Measurements from ENCODE around the gene SYCE3. TPM values are rescaled to one million over a fixed set of nuclear protein-coding genes. Genes with fewer than 3 reads are reported as not detected.

The SYCE3 gene, protein sequence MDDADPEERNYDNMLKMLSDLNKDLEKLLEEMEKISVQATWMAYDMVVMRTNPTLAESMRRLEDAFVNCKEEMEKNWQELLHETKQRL
- not detected in 2 replicates for total RNA-seq

DNA sequence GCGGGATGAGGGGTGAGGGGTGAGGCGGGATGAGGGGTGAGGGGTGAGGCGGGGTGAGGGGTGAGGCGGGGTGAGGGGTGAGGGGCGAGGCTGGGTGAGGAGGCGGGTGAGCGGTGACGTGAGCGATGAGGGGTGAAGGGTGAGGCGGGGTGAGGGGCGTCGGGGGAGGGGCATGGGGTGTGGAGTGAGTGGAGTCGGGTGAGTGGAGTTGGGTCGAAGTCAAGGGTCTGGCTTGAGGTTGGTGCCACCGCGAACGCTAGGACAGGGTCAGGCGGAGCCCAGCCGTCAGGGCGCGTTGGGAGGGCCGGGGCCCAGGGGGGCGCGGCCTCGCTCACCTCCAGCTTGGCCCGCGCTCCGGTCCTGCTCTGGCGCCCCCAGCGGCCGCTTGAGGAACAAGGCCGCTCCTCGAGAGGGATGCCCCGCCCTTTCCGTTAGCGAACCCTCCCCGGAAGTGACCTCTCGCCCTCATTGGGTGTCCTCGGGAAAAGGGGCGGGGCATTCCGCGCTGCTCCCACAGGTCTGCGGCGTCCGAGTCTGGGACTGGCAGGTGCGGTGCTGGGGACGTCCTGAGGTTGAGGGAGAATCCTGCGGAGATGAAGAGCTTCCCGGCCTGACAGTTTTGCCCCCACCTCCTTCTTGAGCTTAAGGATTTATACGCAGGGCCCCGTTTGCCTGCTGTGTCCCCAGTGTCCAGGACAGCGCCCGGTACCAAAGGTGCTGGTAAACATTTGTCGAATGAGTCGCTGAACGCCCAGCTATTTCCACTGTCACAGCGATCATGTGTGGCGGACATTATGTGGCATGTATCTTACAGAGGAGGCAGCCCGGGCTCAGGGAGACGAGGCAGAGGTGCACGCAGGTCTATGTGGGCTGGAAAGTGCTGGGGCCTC is at the start of gene SYCE3:
Gene SYCE3 (minus strand): TSS at position 397 of the 890 bp plus-strand sequence. CDS start 6,514 bp downstream, outside the sequence.

DNA sequence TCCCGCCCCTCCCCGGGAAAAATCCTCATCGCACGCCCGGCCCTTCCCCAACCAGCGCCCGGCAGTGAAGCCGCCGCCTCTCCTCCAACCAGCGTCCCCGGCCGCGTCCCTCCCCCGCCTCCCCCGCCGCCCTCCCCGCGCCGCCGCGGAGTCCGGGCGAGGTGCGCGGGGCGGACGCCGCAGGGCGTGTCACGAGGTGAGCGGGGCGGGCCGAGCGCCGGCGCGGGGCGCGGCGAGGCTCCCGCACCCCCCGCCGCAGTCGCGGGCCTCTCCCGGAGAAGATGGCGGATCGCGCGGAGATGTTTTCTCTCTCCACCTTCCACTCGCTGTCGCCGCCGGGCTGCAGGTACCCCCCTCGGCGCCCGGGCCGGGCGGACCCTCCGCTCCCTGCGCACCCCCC is 37.8 kb upstream of the SYCE3 start, which contains the start of gene MAPK8IP2:
Gene MAPK8IP2 (plus strand): TSS at position 256 of the 400 bp plus-strand sequence. CDS start 26 bp downstream, at position 282.

DNA sequence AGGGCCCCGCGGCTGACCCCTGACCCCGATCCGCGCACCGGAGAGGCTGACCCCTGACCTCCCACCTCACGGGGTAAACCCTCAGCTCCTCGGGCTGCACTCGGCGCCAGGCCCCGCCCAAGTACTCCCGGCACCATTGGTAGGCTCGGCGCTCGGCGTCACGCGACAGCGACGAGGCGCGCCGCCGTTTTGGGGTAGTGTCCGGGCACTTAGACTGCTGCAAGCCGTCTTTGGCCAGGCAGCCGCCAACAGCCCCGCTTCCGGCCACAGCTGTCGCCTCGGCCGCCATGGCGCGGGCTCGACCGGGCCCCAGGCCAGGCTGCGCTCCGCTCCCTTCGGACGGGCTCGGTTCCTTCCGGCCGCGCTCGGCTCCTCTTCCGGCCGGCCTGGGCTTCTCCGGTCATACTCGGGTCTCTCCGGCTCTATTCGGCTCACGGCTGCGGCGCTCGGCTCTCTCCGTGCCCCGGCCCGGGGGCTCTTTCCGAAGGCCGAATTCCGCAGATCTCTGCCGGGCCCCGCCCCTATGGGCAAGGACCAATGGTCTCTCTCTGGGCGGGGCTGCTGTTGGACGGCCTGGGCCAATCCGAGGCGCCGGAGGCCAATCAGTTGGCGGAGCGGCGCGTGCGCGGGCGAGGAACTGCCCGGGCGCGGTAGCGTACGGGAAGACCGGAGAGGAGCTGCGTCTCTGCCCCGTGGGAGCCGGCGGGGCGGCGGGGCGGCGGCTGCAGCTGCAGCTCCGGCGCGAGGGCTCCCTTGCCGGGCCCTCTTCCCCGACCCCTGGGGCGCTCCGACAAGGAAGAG is 20.0 kb upstream of the SYCE3 start, which contains the start of gene CHKB:
Gene CHKB (minus strand): TSS at position 357 of the 801 bp plus-strand sequence. CDS start 68 bp downstream, at position 289.

DNA sequence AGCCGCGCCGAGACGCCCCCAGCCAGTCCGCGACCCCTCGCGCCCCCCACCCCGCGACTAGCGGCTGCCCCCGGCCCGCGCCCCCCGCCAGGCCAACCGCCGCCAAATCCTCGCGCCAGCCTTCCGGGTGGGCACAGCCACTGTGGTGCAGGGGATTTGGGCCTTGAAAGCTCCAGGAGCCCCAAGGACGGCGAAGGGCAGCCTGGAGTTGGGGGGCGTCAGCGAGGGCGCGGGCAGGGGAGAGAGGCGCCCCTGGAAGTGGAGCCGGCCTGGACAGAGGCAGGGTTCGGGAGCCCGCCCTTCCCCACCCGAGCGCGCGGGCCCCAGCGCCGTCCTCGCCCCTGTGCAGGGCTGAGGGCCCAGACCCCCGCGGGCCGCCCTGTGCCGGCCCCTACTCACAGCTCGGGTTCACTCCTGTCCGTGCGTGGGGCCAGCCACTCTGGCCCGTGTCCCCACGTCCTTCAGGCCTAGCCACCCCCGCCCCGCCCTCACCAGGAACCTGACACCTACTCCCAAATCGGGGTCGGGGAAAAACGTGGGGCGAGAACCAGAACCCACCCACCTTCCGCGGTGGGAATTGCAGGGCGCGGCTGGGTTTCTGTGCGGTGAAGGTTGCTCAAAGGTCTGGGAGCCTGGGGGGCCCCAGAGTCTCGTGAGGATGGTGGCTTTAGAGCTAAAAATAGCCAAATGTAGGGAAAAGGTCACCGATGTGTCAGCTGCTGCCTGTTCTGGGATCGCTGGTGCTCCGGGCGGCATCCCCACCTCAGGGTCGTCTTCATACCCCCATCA is 15.5 kb upstream of the SYCE3 start, which contains the start of gene CPT1B:
Gene CPT1B (minus strand): TSS at position 441 of the 789 bp plus-strand sequence. CDS start 512 bp downstream, outside the sequence.

GRCh38 chr22:50545522-50546325 is 17.0 kb downstream of the SYCE3 start, which contains the start of gene KLHDC7B:
Gene KLHDC7B, plus strand, starts transcription at chr22:50545899. Its CDS starts 345 bp downstream, at chr22:50546244.

DNA sequence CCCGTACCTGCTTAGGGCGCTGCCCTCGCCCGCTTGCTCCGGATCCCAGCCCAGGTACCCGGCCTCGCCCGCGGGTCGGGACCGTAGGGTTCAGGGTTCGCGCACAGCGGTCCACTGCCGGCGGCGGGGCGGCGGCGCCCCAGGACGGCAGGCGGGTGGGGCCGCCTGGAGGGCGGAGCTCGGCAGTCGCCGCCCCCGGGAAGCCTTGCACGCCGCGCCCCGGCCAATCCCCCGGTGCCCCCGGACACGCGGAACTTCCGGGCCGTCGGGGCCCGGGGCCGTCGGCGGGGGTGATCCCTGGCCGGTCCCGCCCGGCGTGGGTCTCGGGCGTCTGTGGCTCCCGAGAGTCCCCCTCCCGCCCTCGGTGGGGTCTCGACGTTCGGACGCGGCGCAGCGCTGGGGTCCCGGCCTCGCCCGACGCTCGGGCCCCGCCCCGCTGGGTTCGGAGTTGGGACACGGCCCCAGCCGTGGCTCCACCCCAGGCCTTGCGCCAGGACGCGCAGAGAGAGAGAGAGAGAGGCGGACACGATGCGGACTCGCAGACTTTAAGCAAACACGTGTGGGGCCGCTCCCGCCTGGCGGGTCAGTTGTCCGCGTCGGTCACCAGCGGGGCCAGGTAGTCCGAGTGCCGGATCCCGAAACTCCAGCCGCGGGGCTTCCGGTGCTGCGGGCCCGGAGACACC is 32.7 kb downstream of the SYCE3 start, which contains the start of gene TYMP:
Gene TYMP (minus strand): TSS at position 116 of the 683 bp plus-strand sequence. CDS start 303 bp downstream, outside the sequence.

DNA sequence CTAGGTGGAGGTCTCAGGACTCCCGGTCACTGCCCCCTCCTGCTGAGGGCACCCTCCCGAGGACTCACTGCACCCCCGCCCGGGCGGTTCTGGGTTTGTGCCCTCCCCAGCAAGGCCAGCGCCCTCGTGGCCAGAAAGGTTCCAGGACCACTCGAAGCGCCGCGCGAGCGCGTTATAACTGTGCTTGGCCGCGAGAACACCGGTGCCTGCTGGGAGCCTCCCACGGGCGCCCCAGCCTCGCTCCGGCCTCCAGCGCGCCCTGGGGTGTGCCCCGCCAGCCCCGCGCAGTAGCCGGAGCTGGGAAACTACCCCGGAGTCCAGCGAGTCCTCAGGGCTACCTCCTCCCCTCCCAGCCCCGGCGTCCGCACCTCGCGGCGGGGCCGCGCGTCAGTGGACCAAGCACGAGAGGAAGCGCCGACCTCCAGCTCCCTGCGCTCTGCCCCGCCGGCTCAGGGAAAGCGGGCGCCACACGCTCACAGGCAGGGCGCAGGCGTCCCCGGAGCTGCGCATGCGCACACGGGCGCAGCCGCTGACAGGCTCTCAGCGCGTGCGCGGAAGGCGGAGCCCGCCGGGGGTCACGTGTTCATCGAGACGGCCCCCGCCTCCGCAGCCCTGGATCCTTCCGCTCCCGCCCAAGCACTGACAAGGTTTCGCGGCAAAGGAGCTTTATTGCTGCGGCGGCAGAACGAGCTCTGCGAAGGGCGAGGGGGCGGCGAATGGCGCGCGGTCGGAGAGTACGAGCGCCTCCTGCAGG is 37.4 kb downstream of the SYCE3 start, which contains the start of gene SCO2:
Gene SCO2 (minus strand): TSS at position 495 of the 754 bp plus-strand sequence. CDS start 1,187 bp downstream, outside the sequence.

DNA sequence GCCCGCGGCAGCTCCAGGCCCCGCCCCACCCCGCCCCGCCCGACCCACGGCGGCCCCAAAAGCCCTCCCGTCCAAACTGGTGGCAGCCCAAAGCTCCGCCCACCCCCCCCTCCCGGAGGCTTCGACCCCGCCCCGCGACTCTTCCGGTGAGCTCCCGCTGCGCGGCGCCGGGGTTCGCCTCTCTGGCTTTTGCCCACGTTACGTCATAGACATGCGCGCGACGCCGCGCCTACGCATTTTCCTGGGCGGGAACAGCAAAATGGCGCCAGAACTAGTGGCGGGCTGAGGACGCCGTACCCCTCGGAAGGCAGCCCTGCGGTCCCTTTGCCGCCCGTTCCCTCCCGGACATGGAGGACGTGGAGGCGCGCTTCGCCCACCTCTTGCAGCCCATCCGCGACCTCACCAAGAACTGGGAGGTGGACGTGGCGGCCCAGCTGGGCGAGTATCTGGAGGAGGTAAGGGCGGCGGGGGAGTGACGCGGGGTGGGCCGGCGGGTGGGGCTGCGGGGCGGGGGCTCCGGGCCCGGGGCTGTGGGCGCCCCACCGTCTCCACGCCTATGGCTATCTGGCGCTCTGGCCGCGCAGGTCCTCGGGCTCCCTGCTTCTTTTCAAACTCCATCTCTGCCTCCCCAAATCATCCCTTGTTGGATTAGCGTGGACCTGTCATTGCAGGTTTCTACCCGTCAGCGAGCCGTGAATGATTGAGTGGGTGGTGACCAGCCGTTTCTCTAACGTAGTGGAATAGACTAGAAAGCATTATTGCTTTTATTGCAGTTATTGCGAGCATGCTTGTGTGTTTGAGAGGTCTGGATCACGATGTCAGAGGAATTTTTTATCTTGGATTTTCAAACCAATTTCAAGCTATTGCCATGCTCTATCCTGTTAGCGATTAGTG is 54.5 kb downstream of the SYCE3 start, which contains the start of gene NCAPH2:
Gene NCAPH2 (plus strand): TSS at position 234 of the 894 bp plus-strand sequence. CDS start 114 bp downstream, at position 348.

GRCh38 chr22:50507421-50507990 is 55.2 kb downstream of the SYCE3 start, which contains the start of gene LMF2:
Gene LMF2, minus strand, starts transcription at chr22:50507702. Its CDS starts 27 bp downstream, at chr22:50507675.

Other genes starting within 250 kb of the SYCE3 start
- 1.7 and 3.3 TPM in 2 replicates for gene DENND6B, start 235.9 kb downstream of the SYCE3 start, total RNA-seq
- gene PPP6R2, start 219.6 kb downstream of the SYCE3 start, total RNA-seq = 69.4 and 72.3 TPM in 2 replicates
- 110 TPM in 2 replicates for gene SBF1, start 87.9 kb downstream of the SYCE3 start, total RNA-seq
- 2.7 and 13.3 TPM in 2 replicates for gene ADM2, start 81.4 kb downstream of the SYCE3 start, total RNA-seq
- gene MIOX, start 76.1 kb downstream of the SYCE3 start, total RNA-seq = 0.14 TPM in 1 of 2 replicates, not detected in the other
- gene LMF2, start 55.2 kb downstream of the SYCE3 start, total RNA-seq = 60.6 and 130 TPM in 2 replicates
- 24.9 and 75.3 TPM in 2 replicates for gene NCAPH2, start 54.7 kb downstream of the SYCE3 start, total RNA-seq
- 3.7 and 4.9 TPM in 2 replicates for gene SCO2, start 37.3 kb downstream of the SYCE3 start, total RNA-seq
- gene TYMP, start 32.9 kb downstream of the SYCE3 start, total RNA-seq = 34.4 and 236 TPM in 2 replicates
- gene KLHDC7B, start 17.0 kb downstream of the SYCE3 start, total RNA-seq = 5.3 TPM in 1 of 2 replicates, not detected in the other
- gene CPT1B, start 15.5 kb upstream of the SYCE3 start, total RNA-seq = 3.9 and 9.8 TPM in 2 replicates
- gene CHKB, start 19.9 kb upstream of the SYCE3 start, total RNA-seq = 26.9 and 44.6 TPM in 2 replicates
- gene MAPK8IP2, start 37.9 kb upstream of the SYCE3 start, total RNA-seq = 0.14 and 1.5 TPM in 2 replicates
- 27.3 and 38.1 TPM in 2 replicates for gene ARSA, start 65.2 kb upstream of the SYCE3 start, total RNA-seq
- gene SHANK3, start 109.9 kb upstream of the SYCE3 start, total RNA-seq = 1.1 TPM in 2 replicates
- not detected in 2 replicates for gene ACR, start 175.3 kb upstream of the SYCE3 start, total RNA-seq
- gene RABL2B, start 220.7 kb upstream of the SYCE3 start, total RNA-seq = 18.2 and 24.6 TPM in 2 replicates

Measured in placental pericyte (primary cell).